Hepatocyte (in vitro differentiated cells): ENCODE results near the gene PAAF1.

ENCODE experiments used
- CTCF ChIP-seq: fragments of 200-600 bp; sonication (generic); IDR thresholded peaks from 2 replicates; pipeline ENCODE4 v1.5.1; 2016; ENCODE audit warnings: antibody characterized with exemption, mild to moderate bottlenecking; ENCODE audit not compliant: poor library complexity
- EZH2 ChIP-seq: fragments of 200-600 bp; sonication (generic); IDR thresholded peaks from 2 replicates; pipeline ENCODE4 v1.6.1; 2016; ENCODE audit warnings: antibody characterized with exemption, mild to moderate bottlenecking, borderline replicate concordance

GRCh38 chr11:73939096-73939495 lies 62.3 kb downstream of the PAAF1 start:
- no peak for TF ChIP-seq EZH2
- TF ChIP-seq CTCF: no peak
